Stimulated activated CD8-positive, alpha-beta memory T cell treated with anti-CD3 and anti-CD28 coated beads, Interleukin-4, amount 100 ng/mL, for 4 hours (primary cell): Measurements from ENCODE around the gene C3orf18.

Experiments
- DNase-seq, 2 donors: peaks; one replicate each; pipeline ENCODE4 v3.0.0-alpha.2; 2020; ENCODE audit warnings: low read depth in 2 of 2, low spot score in 1 of 2

The C3orf18 gene

DNA sequence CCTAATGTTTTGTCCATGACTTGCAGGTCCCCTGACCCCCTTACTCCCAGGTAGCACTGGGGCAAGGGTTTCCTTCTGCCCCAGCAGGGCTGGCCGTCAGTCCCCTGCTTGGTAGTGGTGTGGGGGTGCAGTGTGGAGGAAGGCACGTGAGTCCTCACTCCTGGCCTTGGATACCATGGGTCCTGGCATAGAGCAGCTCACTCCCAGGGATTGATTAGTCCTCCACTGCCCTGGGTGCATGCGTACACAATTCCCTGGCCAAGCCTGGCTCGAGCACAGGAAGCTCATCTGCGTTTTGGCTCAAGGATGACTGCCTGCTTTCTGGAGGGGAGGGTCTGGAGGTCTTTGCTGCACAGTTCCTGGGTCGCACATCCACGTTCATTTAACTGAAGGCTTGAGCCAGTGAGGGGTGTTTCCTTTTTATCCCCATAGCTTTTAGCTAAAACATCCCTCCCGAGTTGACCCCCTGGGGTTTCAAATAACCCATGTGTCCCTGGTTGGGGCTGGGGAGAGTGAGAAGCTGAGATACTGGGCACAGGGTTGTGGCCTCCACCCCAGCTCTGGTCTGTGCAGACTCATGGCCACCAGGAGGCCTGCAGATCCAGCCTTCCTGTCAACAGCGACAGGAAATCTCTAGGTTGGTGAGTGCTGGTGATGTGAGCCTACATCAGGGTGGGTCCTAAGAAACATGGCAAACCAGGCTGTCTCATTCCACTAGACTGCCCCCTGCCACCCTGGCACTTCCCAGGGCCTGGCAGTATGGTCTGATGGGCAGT, 13.3 kb upstream of the C3orf18 start:
- DNase-seq, result no peak

DNA sequence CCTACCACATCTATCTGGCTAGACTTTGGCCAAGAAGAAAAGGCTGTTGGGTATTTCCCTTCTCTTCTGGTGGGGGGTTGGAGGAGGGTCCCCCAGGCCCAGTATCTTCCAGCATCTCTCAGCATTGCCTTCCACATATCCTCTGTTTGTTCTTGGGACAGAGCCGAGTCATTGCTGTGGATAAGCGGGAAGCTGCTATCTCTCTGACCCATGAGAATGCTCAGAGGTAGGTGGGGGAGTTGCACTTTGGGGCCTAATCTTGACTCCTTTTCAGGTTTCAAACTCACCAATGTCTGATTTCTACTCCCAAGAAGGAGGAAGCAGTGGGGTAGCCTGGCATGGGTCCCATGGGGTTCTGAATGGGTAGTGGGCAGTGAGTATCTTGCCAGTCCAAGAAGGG, 9.8 kb upstream of the C3orf18 start:
- no peak for DNase-seq

DNA sequence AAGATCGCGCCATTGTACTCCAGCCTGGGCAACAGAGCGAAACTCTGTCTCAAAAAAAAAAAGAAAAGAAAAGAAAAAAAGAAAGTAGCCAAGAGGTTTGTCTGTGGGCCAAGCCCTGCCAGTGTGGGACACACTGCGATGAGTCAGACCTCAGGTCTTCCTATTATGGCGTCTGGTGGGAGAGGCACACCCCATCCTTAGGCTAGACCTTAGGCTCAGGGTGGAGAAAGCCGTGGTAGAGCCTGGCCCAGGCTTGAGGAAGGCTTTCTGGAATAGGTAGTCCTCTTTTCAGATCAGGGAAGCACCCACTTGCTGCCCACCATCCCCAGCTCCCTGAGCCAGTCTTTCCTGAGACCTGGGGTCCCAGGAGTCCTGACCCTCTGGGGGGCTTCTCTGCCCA, 7.8 kb upstream of the C3orf18 start:
- DNase-seq, result no peak

DNA sequence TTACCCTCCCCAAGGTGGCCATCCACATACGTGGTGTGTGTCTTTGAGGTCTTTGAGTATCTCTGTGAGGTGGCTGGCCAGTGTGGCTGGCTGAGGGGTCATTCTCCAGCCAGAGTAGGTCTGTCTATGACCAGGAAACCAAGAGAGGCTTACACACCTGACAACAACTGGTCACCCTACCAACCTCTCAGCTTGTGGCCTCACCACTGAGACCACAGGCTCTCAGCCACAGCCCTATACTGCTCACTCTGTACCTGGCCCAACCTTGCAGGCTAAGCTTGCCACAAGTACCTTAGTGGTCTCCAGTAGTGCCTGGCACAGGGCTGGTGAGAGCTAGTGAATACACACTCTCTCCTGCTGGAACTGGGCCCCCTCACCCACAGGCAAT, 6.9 kb upstream of the C3orf18 start:
- DNase-seq, result no peak

DNA sequence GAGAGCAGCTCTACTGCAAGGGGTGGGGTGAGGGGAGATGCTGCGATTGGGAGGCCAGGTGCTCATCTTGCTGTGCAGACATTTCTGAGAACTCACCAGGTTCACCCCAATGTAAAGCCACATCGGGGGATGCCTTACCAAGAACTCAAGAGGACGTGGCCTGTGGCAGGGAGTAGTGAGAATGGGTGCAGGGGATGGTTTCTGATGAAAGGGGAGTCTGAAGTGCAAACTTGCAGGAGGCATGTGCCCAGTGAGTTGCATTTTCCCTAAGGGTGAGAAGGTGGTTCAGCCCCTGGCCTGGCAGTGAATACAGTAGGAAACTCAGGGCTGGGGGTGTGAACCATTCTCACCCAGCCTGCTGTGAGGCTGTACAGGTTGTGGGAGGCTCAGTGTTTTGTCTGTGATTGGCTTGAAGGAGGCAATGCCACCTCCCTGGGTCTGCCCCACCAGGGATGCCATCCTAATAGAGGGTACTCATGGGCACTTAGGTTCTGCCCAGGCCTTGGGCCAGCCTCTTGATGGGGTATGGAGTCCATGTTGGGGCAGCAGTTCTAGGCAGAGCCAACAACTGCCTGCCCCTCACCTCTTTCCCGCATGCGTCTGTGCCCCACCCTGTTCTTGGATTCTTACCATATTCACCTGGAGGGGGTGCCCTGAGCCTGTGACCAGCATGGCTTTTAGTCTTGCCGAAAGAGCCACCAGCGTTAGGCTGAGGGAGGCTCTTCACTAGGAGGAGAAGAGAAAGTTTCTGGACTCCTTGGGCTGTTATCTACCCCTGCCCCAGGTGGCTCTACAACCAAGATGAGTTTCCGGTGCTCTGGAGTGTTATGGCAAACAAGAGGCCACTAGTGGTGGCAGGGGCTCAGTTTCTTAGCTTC, 6.3 kb upstream of the C3orf18 start:
- DNase-seq, result peak; percentile 45 to 59

DNA sequence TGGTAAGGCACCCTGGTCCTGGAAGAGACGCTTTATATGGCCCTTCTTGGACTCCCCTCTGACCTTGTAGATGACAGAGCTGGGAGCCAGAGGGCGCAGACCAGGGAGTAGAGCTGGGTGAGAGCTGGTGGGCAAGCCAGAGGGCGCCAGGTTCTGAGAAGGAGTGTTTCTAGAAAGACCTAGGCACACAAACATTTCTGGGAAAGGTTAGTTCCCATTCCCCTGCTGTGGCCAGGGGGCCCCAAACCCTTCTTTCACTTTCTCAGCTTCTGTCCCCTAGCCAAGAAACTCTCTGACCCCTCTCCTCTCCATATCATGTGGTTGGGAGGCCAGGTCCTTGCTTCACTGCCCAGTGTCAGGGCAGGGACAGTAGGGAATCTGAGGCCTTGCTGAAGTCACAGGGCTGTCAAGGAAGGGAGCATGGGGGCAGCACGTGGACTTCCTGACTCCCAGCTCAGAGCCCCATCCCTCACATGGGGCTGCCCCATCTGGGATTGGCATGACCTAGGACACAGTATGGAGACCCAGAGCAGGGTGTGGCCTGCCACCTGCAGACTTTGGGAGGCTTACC, 5.3 kb upstream of the C3orf18 start:
- no peak for DNase-seq

DNA sequence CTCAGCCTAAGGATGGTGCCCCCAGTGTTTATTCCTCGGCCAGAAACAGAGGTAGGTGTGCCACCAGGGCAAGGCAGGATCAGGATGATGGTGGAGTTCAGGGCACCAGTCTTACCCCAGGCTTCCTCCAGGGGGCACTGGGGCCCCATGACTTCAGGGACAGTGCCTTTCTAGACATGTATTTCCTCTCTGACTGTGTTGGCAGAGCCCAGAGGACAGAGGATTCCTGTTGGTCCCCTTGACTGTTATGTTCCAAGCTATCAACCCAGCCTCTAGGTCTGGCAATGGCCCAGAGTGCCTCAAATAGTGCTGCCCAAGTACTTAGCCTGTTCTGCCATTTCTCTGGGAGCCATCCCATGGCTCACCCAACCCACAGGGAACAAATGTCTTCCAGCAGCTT, 4.6 kb upstream of the C3orf18 start:
- peak; percentile 62 to 64 for DNase-seq

DNA sequence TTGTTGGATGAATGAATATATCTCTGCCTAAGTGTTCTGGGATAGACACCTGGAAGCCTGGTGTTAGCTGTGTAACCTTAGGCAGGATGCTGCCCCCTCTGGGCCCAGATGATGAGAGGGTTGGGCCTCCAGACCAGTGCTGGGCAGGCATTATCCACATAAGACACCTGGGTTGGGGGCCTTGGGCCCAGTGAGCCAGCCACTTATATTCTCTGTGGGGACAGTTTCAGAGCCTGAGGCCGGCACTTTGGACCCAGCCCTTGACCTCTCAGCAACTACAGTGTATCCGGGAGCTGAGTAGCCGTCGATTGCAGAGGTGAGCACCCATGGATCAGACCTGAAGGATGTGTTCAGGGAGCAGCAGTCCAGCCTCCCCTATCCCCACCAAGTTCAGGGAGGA, 3.9 kb upstream of the C3orf18 start:
- DNase-seq, result no peak

DNA sequence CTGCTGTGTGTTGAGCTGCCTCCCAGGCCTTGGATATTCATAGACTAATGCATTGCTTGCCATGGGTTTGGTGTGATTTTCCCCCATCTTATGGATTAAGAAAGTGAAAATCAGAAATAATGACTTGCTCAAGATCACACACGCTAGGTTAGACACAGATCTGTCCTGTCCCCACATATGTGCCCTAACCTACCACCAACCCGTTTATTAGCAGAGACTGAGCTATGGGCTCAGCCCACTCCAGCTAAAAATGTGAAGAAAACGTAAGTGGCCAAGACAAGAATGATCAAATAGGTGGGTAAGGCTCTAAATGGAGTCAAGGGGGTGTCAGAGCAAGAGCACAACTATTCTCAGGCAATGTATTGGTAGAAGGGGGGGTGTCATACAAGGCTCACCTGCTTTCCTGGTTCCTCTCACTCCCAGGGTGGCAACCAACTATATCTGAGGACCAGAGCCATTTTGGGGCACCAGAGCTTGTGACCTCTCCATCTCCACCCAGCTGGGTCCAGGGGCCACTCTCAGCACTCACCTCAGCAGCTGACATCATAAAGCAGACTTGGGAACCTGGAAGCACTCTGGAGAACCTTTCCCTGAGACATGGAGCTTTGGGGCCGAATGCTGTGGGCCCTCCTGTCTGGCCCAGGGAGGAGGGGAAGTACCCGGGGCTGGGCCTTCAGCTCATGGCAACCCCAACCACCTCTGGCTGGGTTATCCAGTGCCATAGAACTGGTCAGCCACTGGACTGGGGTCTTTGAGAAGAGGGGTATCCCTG, 3.1 kb upstream of the C3orf18 start:
- DNase-seq, result no peak

DNA sequence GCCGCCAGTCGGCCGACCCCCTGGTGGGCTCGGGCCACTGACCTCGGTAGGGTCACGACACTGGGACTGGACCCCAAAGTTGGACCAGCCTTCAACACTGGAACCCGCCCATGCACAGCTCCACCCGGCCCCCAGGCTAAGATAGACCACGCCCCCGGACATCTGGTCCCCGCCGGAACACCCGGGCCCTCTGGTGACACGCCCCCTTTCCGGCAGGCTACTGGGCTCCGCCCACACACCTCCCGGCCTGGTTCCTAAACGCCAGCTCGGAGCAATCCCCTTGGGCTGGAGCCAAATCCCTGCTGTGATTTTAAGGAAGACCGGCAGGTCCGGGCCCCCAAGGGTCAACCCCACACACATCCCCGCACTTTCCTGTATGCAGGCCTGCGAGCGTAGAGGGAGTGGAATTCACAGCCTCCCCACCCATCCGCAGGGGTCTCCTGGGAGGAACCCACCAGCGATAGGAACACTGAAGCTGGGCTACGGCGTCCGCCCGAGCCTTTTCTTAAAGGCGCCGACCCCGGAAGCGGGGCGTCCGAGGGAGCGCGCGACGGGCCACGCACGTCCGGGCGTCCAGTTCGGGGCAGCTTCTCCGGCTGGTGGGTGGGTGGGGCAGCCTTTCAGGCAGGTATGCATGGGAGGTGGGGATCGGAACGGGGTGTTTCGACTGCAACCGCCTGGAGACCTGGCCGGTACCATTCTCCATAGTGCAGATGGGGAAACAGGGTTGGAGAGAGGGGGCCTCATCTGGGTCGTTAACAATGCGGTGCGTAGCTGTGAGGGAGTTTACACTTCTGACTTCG, 1.6 kb upstream of the C3orf18 start, which contains the start of gene HEMK1:
HEMK1 (plus strand) TSS at position 576 of the 803 bp plus-strand sequence. CDS start 1,583 bp downstream, outside the sequence.
- DNase-seq, result peak; percentile 85 to 89

DNA sequence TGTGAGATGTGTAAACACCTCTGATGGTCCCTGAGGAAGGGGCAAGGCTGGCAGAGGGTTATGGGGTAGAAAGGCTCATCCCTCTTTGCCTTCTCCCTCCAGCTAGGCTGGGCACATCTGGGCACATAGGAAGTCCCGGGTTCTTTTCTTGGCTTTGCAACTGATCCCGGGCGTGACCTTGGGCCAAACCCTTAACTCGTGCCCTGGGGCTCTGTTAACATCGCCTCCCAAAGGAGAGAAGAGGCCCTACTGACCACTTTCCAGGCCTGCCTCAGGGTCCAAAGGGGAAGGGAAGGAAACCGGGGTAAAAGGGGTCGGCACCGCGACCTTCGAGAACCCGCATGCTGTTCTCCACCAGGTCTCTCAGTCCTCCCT, 549 bp downstream of the C3orf18 start:
- no peak for DNase-seq

DNA sequence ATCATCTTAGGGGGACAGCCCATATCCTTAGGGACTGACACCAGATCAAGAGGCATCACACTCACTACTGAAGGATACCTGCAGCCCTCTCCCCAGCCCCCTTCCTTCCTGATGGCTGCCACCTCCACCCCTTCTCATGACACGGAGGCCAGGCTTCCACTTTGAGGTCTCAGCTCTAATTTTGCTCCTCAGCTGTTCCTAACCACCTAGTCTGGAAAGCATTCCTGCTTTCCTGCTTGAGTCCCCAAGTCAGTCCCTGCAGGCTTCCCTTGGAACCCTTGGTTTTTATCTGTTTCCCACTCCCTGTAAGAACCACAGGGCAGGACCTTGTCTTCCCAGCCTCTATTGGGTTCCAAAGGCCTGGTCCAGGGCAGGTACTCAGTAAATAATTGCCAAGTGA, 3.2 kb downstream of the C3orf18 start:
- no peak for DNase-seq

DNA sequence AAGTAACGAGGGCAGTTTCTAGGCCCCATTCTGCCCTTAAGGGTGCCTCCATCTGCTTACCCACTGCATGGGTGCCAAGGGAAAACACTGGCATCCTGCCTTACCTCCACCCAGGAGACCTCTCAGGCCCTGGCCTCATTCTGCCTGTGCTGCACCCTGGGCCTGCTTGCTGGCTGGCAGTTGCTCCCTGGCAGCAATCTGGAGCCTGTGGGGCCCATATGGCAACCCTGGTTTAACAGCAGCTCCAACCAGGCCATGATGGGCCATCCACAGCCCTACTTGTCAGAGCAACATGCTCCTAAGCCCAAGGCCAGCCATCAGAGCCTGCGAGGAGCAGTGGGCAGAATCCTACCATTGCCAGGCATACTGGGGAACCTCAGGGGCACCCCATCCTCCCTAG, 3.7 kb downstream of the C3orf18 start:
- no peak for DNase-seq

DNA sequence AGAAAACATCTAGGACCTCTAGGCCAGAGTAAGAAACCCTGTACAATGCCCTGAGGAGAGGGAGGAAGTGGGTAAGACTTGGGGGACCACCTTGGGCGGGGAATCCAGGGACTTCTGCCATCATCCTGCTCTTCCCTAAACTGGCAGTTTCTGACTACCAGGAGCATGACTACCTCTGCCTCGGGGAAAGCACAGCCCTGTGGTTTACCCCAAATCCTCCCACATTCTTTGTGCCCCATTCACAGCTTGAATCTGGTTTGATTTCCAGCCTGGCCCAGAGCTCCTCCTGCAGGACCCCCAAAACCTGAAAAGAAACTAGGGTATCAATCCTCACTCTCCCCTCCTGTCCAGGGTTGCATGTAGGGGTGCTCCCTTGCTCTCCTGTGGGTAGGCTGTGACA, 4.7 kb downstream of the C3orf18 start:
- DNase-seq, result no peak

DNA sequence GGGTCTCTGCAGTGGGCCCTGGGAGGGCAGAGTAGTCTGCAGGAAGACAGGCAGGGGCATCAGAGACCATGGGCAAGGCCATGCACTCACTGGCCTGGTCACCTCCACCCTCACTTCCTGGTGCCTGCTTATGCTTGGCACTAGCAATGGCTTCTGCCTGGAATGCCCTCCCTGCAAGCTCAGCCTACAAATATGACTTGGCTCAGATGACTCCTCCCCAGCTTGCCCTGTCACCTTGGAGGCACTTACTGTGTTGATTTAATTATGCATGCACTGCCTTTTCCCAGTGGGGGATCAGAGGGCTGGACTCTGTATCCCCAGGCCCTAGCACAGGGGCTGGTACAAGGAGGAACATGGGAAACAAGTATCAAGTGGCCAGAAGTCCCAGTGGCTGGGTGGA, 7.8 kb downstream of the C3orf18 start:
- DNase-seq, result no peak

DNA sequence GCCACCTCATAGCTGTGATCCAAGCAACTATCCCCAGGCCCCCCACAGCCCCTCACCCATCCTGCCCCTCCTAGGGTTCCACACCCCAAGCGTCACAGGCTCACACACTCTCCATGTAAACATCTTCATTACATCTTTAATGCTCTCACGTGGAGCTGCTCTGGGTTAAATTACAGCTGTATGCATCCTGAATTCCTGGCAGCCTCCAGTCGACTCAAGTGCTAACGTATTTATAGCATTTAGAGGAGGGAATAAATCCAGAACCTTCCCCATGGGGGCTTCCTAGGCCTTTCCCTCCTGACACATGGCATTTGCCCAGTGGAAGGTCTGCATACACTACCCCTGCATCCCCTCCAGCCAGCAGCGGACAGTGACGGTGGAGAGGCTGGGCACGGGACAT, 9.6 kb downstream of the C3orf18 start:
- no peak for DNase-seq

DNA sequence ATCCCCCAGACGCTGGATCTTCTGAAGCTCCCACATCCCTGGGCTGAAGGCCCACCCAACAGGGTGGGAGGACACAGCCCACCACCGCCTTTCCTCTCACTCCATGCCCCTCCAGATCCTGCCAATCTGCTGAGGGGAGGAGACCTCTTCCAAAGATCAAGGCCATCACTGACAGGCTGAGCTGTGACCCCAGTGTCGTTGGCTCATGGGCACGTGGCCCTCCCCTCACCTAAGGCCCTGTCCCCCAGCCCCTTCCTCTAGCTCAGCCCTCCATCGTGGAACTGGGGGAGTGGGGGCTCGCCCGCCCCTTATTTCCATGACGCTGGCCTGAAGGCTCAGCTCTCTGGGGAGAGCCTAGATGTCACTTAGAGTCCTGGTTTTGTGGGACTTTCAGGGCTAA, 10.4 kb downstream of the C3orf18 start:
- no peak for DNase-seq

DNA sequence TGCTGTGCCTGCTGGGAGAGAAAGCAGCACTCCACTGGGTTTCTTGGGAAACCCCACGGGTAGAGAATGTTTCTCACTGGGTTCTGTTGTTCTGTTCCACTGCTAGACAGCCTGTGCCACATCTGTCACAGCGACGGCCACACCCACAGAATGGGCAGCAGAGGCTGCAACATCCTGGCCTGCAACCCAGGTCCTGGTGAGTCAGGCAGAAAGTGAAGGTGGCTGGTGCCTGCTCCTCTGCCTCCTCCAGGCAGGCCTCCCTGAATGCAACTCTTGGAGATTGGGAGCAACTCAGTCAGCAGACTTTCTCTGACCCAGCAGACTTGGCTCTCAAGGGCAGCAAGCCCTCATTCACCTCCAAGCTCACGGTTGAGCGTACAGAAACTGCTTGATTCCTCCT, 13.0 kb downstream of the C3orf18 start:
- DNase-seq, result no peak

DNA sequence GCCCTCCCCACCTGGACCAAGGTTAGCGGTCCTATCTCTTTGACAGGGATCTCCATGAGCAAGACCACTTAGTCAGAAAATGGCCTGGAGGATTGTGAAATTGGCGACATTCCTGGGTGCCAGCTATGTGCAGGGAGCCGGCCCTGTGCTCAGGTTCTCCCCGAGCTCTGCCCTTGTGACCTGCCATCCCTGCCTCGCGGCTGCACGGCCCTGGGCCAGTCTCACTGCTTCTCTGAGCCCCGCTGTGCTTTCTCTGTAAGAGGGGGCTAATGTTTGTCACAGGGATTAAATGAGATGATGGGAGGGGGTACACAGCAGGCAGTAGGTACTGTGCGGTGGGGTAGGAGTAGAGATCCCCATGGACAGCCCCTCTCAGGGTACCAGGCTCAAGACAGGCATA, 14.9 kb downstream of the C3orf18 start:
- DNase-seq, result no peak

DNA sequence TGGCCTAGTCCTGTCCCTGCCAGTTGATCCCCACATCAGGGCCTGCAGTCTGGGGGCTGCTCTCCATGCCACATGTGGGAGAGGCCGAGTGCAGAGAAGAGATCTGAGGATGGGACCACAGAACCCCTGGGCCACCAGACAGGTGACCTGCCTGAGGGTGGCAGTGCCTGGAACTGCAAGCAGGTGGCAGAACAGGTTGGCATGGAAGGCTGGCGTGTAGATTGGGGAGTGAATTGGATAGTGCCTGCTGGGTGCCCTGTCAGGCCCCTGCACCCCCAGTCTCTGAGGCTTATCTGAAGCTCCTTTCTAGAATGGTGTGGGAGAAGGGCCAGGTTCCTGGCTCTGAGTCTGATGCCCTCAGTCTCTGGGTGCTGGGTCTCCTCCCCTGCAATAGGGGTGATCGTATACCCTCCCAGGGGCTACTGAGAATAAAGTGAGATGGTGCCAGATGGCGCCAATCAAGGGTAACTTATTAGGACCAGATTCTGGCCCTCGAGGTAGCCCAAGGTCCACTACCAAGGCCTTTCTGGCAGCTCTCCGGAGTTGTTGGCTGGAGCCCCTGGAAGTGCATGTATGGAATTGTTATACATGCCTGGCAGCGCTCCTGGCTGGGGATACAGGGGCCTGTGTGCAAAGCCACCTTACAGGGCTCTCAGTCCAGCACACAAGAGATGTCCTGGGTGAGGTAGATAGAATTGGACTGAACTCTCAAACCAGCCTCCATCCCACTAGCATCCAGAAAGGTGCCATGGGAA, 15.7 kb downstream of the C3orf18 start:
- DNase-seq, result no peak
